Measurements from ENCODE around the gene METAP2. TPM values are rescaled to one million over a fixed set of nuclear protein-coding genes. Genes with fewer than 3 reads are reported as not detected.
"Not testable (repeated sequence)": the region's sequence is repeated elsewhere in the genome, so short reads cannot be mapped to it uniquely, and the experiment has no call there.

Gene METAP2
- total RNA-seq, 4 donors from 2014 or later = 56.6 to 87.1 (median 71.8) TPM

- no peak overlapping the region for H3K4me3 ChIP-seq (ENCODE audit: low read depth, poor library complexity, severe bottlenecking)
- intact Hi-C loops (cut with DNase I; ENCODE audit: low total_unique reads) = loop anchor here (5.0 kb wide), 1 partner anchor 970 kb away; no protein-coding TSS in a partner anchor
- no peak for TF ChIP-seq POLR2A (IDR thresholded peaks at IDR 0.05)
- TF ChIP-seq CTCF (IDR thresholded peaks at IDR 0.05) = no peak
- WGBS, 2 donors = 66 to 82% methylated on average over 2 of the region's 2 CpGs
- DNase-seq (ENCODE audit: low spot score in 2 of 2) = no peak
Measured at GRCh38 chr12:95437565-95437964, 36.4 kb upstream of the METAP2 start.

GRCh38 chr12:95439461-95440230, 34.3 kb upstream of the METAP2 start:
- peak in 1 of 2 donors; percentile 0 for DNase-seq (ENCODE audit: low spot score in 2 of 2)
- intact Hi-C loops (cut with DNase I; ENCODE audit: low total_unique reads) = loop anchor here (5.0 kb wide), 1 partner anchor 972 kb away; no protein-coding TSS in a partner anchor
- no peak overlapping the region for H3K4me3 ChIP-seq (ENCODE audit: low read depth, poor library complexity, severe bottlenecking)
- TF ChIP-seq CTCF (IDR thresholded peaks at IDR 0.05) (no peak), POLR2A (IDR thresholded peaks at IDR 0.05) (no peak)
- 83 to 85% methylated on average over 9 of the region's 9 CpGs for WGBS, 2 donors

- 68 to 70% methylated on average over 3 of the region's 3 CpGs for WGBS, 2 donors
- no peak for DNase-seq (ENCODE audit: low spot score in 2 of 2)
- intact Hi-C loops (cut with DNase I; ENCODE audit: low total_unique reads) = no loop called here
- no peak overlapping the region for H3K4me3 ChIP-seq (ENCODE audit: low read depth, poor library complexity, severe bottlenecking)
- TF ChIP-seq POLR2A (IDR thresholded peaks at IDR 0.05) (no peak), CTCF (IDR thresholded peaks at IDR 0.05) (no peak)
Measured at GRCh38 chr12:95440401-95440800, 33.6 kb upstream of the METAP2 start.

- TF ChIP-seq POLR2A (IDR thresholded peaks at IDR 0.05) = no peak
- no peak for TF ChIP-seq CTCF (IDR thresholded peaks at IDR 0.05)
- DNase-seq (ENCODE audit: low spot score in 2 of 2) = no peak
- WGBS, 2 donors = 94% methylated on average over 2 of the region's 2 CpGs
- intact Hi-C loops (cut with DNase I; ENCODE audit: low total_unique reads) = no loop called here
- no peak overlapping the region for H3K4me3 ChIP-seq (ENCODE audit: low read depth, poor library complexity, severe bottlenecking)
Measured at GRCh38 chr12:95443459-95443858, 30.5 kb upstream of the METAP2 start.

GRCh38 chr12:95445099-95445498, 28.9 kb upstream of the METAP2 start:
- WGBS, 2 donors = 87 to 89% methylated on average over 4 of the region's 4 CpGs
- intact Hi-C loops (cut with DNase I; ENCODE audit: low total_unique reads); H3K4me3 ChIP-seq (ENCODE audit: low read depth, poor library complexity, severe bottlenecking); DNase-seq (ENCODE audit: low spot score in 2 of 2): not testable (repeated sequence)

- no peak overlapping the region for H3K4me3 ChIP-seq (ENCODE audit: low read depth, poor library complexity, severe bottlenecking)
- no peak for TF ChIP-seq CTCF (IDR thresholded peaks at IDR 0.05)
- no peak for TF ChIP-seq POLR2A (IDR thresholded peaks at IDR 0.05)
- no peak for DNase-seq (ENCODE audit: low spot score in 2 of 2)
- 79 to 80% methylated on average over 8 of the region's 8 CpGs for WGBS, 2 donors
- intact Hi-C loops (cut with DNase I; ENCODE audit: low total_unique reads) = no loop called here
Measured at GRCh38 chr12:95445884-95446505, 28.0 kb upstream of the METAP2 start.
